BE2C (cell line): ENCODE data around the gene LRBA.

Experiments used
- DNase-seq: peaks from one replicate; pipeline ENCODE4 v3.0.0-alpha.2; 2020
- H3K27me3 ChIP-seq: fragments of 250-450 bp; sonication (Bioruptor Pico); 2 replicates; pipeline ENCODE4 v1.5.1; 2020; ENCODE audit warnings: mild to moderate bottlenecking
- H3K36me3 ChIP-seq: fragments of 250-450 bp; sonication (Bioruptor Pico); 2 replicates; pipeline ENCODE4 v1.5.1; 2020; ENCODE audit warnings: mild to moderate bottlenecking
- H3K4me1 ChIP-seq: fragments of 250-450 bp; sonication (Bioruptor Pico); 2 replicates; pipeline ENCODE4 v1.5.1; 2020
- H3K4me3 ChIP-seq: 2 replicates; pipeline ENCODE4 v1.5.1; 2011; ENCODE audit warnings: low read depth, low read length
- H3K9me3 ChIP-seq: fragments of 250-450 bp; sonication (Bioruptor Pico); 2 replicates; pipeline ENCODE4 v1.5.1; 2020
- TF ChIP-seq, protein P1 (sequence below): IDR thresholded peaks from 2 replicates; pipeline ENCODE4 v1.5.1; 2012; ENCODE audit warnings: mild to moderate bottlenecking, low read depth, low read length

Gene LRBA

DNA sequence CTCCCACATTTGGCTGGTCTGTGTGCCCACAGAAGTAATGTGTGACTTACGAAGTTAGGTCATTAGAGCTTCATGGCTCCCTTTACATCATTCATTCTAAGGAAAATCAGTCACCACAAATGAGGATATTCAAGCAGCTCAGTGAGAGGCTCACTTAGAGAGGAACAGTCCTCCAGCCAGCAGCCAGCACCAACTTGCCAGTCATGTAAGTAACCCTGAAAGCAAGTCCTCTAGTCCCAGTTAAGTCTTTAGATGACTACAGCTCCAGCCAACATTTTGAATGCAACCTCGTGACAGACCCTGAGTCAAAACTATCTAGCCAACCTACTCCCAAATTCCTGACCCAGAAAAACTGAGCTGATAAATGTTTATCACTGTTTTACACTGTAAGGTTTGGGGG is 71.3 kb downstream of the LRBA start:
- no peaks in the 10 kb centered on the region for H3K9me3 ChIP-seq
- H3K4me3 ChIP-seq, result no peak overlapping the region
- no peaks in the 10 kb centered on the region for H3K27me3 ChIP-seq
- no peak for DNase-seq
- TF ChIP-seq, protein P1, sequence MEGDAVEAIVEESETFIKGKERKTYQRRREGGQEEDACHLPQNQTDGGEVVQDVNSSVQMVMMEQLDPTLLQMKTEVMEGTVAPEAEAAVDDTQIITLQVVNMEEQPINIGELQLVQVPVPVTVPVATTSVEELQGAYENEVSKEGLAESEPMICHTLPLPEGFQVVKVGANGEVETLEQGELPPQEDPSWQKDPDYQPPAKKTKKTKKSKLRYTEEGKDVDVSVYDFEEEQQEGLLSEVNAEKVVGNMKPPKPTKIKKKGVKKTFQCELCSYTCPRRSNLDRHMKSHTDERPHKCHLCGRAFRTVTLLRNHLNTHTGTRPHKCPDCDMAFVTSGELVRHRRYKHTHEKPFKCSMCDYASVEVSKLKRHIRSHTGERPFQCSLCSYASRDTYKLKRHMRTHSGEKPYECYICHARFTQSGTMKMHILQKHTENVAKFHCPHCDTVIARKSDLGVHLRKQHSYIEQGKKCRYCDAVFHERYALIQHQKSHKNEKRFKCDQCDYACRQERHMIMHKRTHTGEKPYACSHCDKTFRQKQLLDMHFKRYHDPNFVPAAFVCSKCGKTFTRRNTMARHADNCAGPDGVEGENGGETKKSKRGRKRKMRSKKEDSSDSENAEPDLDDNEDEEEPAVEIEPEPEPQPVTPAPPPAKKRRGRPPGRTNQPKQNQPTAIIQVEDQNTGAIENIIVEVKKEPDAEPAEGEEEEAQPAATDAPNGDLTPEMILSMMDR, result no peak
- H3K36me3 ChIP-seq, result no peaks in the 10 kb centered on the region
- no peaks in the 10 kb centered on the region for H3K4me1 ChIP-seq

DNA sequence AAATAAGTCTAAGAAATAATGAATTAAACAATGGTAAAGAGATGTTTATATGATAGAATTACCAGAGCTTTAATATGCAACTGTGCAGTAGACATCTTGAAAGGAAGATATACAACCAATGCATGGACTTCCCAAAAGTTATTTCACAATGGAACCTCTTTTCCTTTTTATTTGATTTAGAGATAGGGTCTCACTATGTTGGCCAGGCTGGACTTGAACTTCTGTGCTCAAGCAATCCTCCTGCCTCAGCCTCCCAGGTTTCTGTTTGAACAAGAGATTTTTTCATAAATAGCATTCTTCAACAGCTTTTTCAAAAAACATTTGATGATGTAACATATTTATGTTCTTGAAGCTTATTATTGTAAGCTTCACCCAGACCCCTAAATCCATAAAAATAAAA is 72.0 kb downstream of the LRBA start:
- TF ChIP-seq, protein P1, result no peak
- Histone ChIP-seq H3K27me3 (no peaks in the 10 kb centered on the region), H3K4me1 (no peaks in the 10 kb centered on the region), H3K9me3 (no peaks in the 10 kb centered on the region), H3K4me3 (no peak overlapping the region), H3K36me3 (no peaks in the 10 kb centered on the region)
- no peak for DNase-seq

DNA sequence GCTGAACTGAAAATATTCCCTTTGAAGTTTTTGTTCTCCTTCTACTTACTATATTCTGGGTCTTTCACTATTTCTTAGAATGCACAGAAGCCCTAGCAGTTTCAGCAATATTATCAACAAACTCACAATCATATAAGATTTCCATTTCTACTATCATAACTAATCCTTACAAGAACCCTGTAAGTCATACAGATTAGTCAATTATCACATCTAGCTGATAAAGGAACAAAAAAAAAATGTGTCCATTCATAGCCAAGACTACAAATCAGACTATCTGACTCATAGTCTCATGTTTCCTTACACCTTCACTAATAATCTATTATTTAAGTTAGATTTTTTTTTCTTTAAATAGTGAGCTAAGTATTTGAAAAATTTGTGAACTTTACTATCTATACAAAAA is 72.5 kb downstream of the LRBA start:
- Histone ChIP-seq H3K9me3 (no peaks in the 10 kb centered on the region), H3K27me3 (no peaks in the 10 kb centered on the region), H3K4me1 (no peaks in the 10 kb centered on the region), H3K36me3 (no peaks in the 10 kb centered on the region), H3K4me3 (no peak overlapping the region)
- DNase-seq, result no peak
- TF ChIP-seq, protein P1, result no peak

DNA sequence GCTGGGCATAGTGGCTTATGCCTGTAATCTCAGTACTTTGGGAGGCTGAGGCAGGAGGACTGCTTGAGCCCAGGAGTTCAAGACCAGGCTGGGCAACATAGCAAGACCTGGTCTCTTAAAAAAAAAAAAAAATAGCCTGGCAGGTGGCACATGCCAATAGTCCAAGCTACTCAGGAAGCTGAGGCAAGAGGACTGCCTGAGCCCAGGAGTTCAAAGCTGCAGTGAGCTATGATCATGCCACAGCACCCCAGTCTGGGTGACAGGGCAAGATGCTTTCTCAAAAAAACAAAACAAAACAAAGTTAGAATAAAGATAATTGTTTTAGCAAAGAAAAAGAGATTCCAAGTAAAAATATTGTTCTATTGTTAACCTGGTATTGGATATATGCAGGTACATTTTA is 75.0 kb downstream of the LRBA start:
- Histone ChIP-seq H3K36me3 (no peaks in the 10 kb centered on the region), H3K9me3 (no peaks in the 10 kb centered on the region), H3K27me3 (no peaks in the 10 kb centered on the region), H3K4me1 (no peaks in the 10 kb centered on the region; the same call in 1 of the 2 replicates), H3K4me3 (no peak overlapping the region)
- TF ChIP-seq, protein P1, result no peak
- no peak for DNase-seq

DNA sequence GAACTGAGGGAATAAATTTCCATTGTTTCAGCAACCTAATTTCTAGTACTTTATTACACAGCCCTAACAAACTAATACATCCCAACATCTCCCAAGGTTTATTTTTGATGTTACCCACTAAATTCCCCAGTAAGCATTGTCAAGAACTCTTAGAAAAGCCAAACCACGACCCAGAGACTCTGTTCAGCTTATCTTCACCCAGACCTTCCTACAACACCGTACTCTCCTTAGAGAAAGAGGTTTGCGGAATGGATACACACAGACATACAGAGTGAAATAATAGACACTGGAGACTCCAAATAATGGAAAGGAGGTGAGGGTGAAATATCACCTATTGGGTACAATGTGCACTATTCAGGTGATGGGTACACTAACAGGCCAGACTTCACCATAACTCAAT is 75.6 kb downstream of the LRBA start:
- TF ChIP-seq, protein P1, result no peak
- Histone ChIP-seq H3K27me3 (no peaks in the 10 kb centered on the region), H3K4me1 (no peaks in the 10 kb centered on the region; the same call in 1 of the 2 replicates), H3K9me3 (no peaks in the 10 kb centered on the region), H3K36me3 (no peaks in the 10 kb centered on the region), H3K4me3 (no peak overlapping the region)
- DNase-seq, result no peak

DNA sequence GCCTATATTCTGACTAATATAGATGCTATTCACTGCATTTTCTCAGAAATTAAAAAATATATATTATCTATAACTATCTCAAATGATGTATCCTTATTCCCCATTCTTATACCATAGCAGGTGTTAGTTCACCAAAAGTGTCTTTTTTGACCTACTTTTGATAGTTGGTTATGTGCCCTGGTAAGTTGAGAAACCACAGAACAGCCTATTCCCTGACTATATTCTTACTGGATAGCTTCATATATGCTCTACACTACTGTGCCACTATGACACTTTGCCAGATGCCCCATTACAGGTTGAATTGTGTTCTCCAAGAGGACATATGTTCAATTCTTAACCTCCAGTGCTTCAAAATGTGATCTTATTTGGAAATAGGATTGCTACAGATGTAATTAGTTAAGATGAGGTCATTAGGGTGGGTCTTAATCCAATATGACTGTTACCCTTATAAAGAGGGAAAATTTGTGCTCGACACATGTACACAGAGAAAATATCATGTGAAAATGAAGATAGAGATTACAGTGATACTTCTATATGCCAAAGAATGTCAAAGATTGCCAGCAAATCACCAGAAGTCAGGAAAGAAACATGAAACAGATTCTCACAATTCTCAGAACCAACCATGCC is 76.1 kb downstream of the LRBA start:
- Histone ChIP-seq H3K4me1 (no peaks in the 10 kb centered on the region; the same call in 1 of the 2 replicates), H3K4me3 (no peak overlapping the region), H3K9me3 (no peaks in the 10 kb centered on the region), H3K27me3 (no peaks in the 10 kb centered on the region), H3K36me3 (no peaks in the 10 kb centered on the region)
- TF ChIP-seq, protein P1, result no peak
- DNase-seq, result no peak
